Caco-2 (cell line): ENCODE results near the gene ARSD. TPM values are rescaled to one million over a fixed set of nuclear protein-coding genes. Genes with fewer than 3 reads are reported as not detected.

Experiments used
- BruUV-seq: library from RNA; stranded (reverse); fragments of 400-500 nt; replicated peaks from 2 replicates; lab custom pipeline; 2021; lab: Mats Ljungman, UMichigan
- CTCF ChIA-PET: fragments of 300-600 bp; sonication (Branson Sonifier 250); formaldehyde crosslinking; loops from one replicate; lab custom pipeline; 2022; ENCODE audit warnings: antibody characterized with exemption; lab: Charles Lee
- POLR2A ChIA-PET: fragments of 300-600 bp; sonication (Branson Sonifier 250); formaldehyde crosslinking; loops from one replicate; lab custom pipeline; 2022; ENCODE audit warnings: antibody characterized with exemption; lab: Charles Lee
- DNase-seq, 2 experiments: peaks; one replicate each; pipeline versions ENCODE4 v3.0.0 to v3.0.0-alpha.2; 2020 to 2022
- H3K27me3 ChIP-seq: replicated peaks from 2 replicates; pipeline ENCODE4 v1.6.0; 2011; ENCODE audit warnings: low read length; ENCODE audit not compliant: control insufficient read depth, insufficient read depth
- H3K36me3 ChIP-seq: 2 replicates; pipeline ENCODE4 v1.5.1; 2011; ENCODE audit warnings: low read length; ENCODE audit not compliant: control insufficient read depth, insufficient read depth
- H3K4me1 ChIP-seq: fragments of 250-450 bp; sonication (Bioruptor Pico); 2 replicates; pipeline ENCODE4 v1.5.1; 2020; ENCODE audit warnings: mild to moderate bottlenecking
- H3K4me3 ChIP-seq: 2 replicates; pipeline ENCODE4 v1.5.1; 2011; ENCODE audit warnings: low read depth, mild to moderate bottlenecking, control low read depth, low read length
- H3K9me3 ChIP-seq: fragments of 250-450 bp; sonication (Bioruptor Pico); 2 replicates; pipeline ENCODE4 v1.5.1; 2020; ENCODE audit warnings: mild to moderate bottlenecking, moderate library complexity
- H3K27ac Mint-ChIP-seq: one replicate; pipeline ENCODE4 v1.8.0; 2022; ENCODE audit warnings: mixed read lengths; ENCODE audit not compliant: unreplicated experiment
- H3K27me3 Mint-ChIP-seq: one replicate; pipeline ENCODE4 v1.8.0; 2022; ENCODE audit warnings: mixed read lengths; ENCODE audit not compliant: insufficient read depth, unreplicated experiment
- H3K36me3 Mint-ChIP-seq: one replicate; pipeline ENCODE4 v1.8.0; 2022; ENCODE audit warnings: mild to moderate bottlenecking, mixed read lengths; ENCODE audit not compliant: insufficient read depth, unreplicated experiment
- H3K4me1 Mint-ChIP-seq: one replicate; pipeline ENCODE4 v1.8.0; 2022; ENCODE audit warnings: low read depth, mixed read lengths; ENCODE audit not compliant: unreplicated experiment
- H3K4me3 Mint-ChIP-seq: one replicate; pipeline ENCODE4 v1.8.0; 2022; ENCODE audit warnings: mild to moderate bottlenecking, moderate library complexity, mixed read lengths; ENCODE audit not compliant: unreplicated experiment
- H3K9me3 Mint-ChIP-seq: one replicate; pipeline ENCODE4 v1.8.0; 2022; ENCODE audit warnings: mixed read lengths; ENCODE audit not compliant: unreplicated experiment
- CTCF ChIP-seq, 2 experiments: fragments of 200-600 bp in 1 of 2; IDR thresholded peaks; 1 replicate in 1 of 2; 2 replicates in 1 of 2; pipeline versions ENCODE4 v1.5.1 to v1.8.0; 2011 to 2022; ENCODE audit warnings: antibody characterized with exemption in 1 of 2, control low read depth in 1 of 2, inconsistent platforms in 1 of 2, low read depth in 1 of 2, low read length in 1 of 2, mild to moderate bottlenecking in 1 of 2, moderate library complexity in 1 of 2; ENCODE audit not compliant: insufficient read depth in 1 of 2, severe bottlenecking in 1 of 2, unreplicated experiment in 1 of 2
- intact Hi-C: fragments of 100-400 bp; cut with micrococcal nuclease; formaldehyde crosslinking; loops from one replicate; pipeline ENCODE4 v1.10.0; 2022; ENCODE audit not compliant: unreplicated experiment
- total RNA-seq: library from RNA; stranded (reverse); gene quantifications from 2 replicates; pipeline ENCODE4 v1.2.3, GENCODE V29; 2022

Gene ARSD
- total RNA-seq, 1 experiment from 2014 or later: 5.8 TPM

GRCh38 chrX:2962381-2962780 lies 33.2 kb upstream of the ARSD start:
- H3K4me1 ChIP-seq: peaks cover 11% of the 10 kb centered on the region
- H3K4me3 ChIP-seq: 0 out of 2 replicates have a peak overlapping the region, but pooled peaks have one; percentile 10
- BruUV-seq: no TSS peak
- POLR2A ChIA-PET: no interaction called here
- TF ChIP-seq CTCF (IDR thresholded peaks at IDR 0.05; ENCODE audit: insufficient read depth in 1 of 2, low read depth in 1 of 2, low read length in 1 of 2, severe bottlenecking in 1 of 2, unreplicated experiment in 1 of 2): no peak
- Mint-ChIP-seq H3K4me1 (peaks cover 14% of the 10 kb centered on the region), H3K27me3 (no peaks in the 10 kb centered on the region), H3K4me3 (peak overlapping the region; percentile 84), H3K36me3 (peaks cover 14% of the 10 kb centered on the region), H3K9me3 (no peaks in the 10 kb centered on the region), H3K27ac (peak overlapping the region; percentile 67)
- CTCF ChIA-PET: no interaction called here
- intact Hi-C loops: no loop called here
- no peaks in the 10 kb centered on the region for H3K27me3 ChIP-seq
- no peaks in the 10 kb centered on the region for H3K9me3 ChIP-seq
- DNase-seq: no peak
- no peaks in the 10 kb centered on the region for H3K36me3 ChIP-seq

- Mint-ChIP-seq H3K27me3 (no peaks in the 10 kb centered on the region), H3K27ac (no peak overlapping the region), H3K4me3 (no peak overlapping the region), H3K9me3 (no peaks in the 10 kb centered on the region), H3K4me1 (peaks cover 14% of the 10 kb centered on the region), H3K36me3 (peaks cover 17% of the 10 kb centered on the region)
- no peak for TF ChIP-seq CTCF (IDR thresholded peaks at IDR 0.05; ENCODE audit: insufficient read depth in 1 of 2, low read depth in 1 of 2, low read length in 1 of 2, severe bottlenecking in 1 of 2, unreplicated experiment in 1 of 2)
- H3K9me3 ChIP-seq: no peaks in the 10 kb centered on the region
- ChIA-PET CTCF (no interaction called here), POLR2A (no interaction called here)
- no peaks in the 10 kb centered on the region for H3K27me3 ChIP-seq
- H3K4me1 ChIP-seq: peaks cover 11% of the 10 kb centered on the region
- no TSS peak for BruUV-seq
- no peaks in the 10 kb centered on the region for H3K36me3 ChIP-seq
- no peak for DNase-seq
- H3K4me3 ChIP-seq: no peak overlapping the region
- intact Hi-C loops: no loop called here
These were observed 31.8 kb upstream of the ARSD start for GRCh38 chrX:2960861-2961515.

- BruUV-seq: no TSS peak
- intact Hi-C loops: no loop called here
- no peak overlapping the region for H3K27ac Mint-ChIP-seq
- Histone ChIP-seq H3K27me3 (no peaks in the 10 kb centered on the region), H3K9me3 (no peaks in the 10 kb centered on the region), H3K4me1 (peaks cover 7% of the 10 kb centered on the region), H3K4me3 (no peak overlapping the region), H3K36me3 (no peaks in the 10 kb centered on the region)
- CTCF ChIA-PET: no interaction called here
- DNase-seq: no peak
- peaks cover 24% of the 10 kb centered on the region for H3K36me3 Mint-ChIP-seq
- no peaks in the 10 kb centered on the region for H3K27me3 Mint-ChIP-seq
- POLR2A ChIA-PET: no interaction called here
- TF ChIP-seq CTCF (IDR thresholded peaks at IDR 0.05; ENCODE audit: insufficient read depth in 1 of 2, low read depth in 1 of 2, low read length in 1 of 2, severe bottlenecking in 1 of 2, unreplicated experiment in 1 of 2): no peak
- peaks cover 14% of the 10 kb centered on the region for H3K4me1 Mint-ChIP-seq
- no peak overlapping the region for H3K4me3 Mint-ChIP-seq
- H3K9me3 Mint-ChIP-seq: no peaks in the 10 kb centered on the region
These were observed 29.1 kb upstream of the ARSD start for GRCh38 chrX:2958199-2958598.
